ENCODE measurements around the gene NCR1. TPM values are rescaled to one million over a fixed set of nuclear protein-coding genes. Genes with fewer than 3 reads are reported as not detected.

The NCR1 gene
- total and polyA plus RNA-seq, 2 donors (not counting 1 experiment from before 2014, with no cell fraction given) = 2.4 TPM; not detected in 1

Small RNA genes within 50 kb of the gene (small RNA-seq; reads per million reads assigned to genes)
- gene AC011476.8 (ENCODE audit: insufficient read length, low read depth, low replicate concordance) (not detected), gene RNU6-222P (ENCODE audit: insufficient read length, low read depth, low replicate concordance) (2.7 reads per million, percentile 38 among the genes with 10 or more reads in this experiment)

Other genes starting within 250 kb of the NCR1 start
- gene LILRB4, start 243.2 kb upstream of the NCR1 start, total RNA-seq = 0.61 and 1.1 TPM in 2 replicates
- 1.2 and 2.8 TPM in 2 replicates for gene LILRB4, start 243.2 kb upstream of the NCR1 start, polyA plus RNA-seq
- gene KIR3DL3, start 181.7 kb upstream of the NCR1 start, total RNA-seq = not detected in 2 replicates
- not detected in 2 replicates for gene KIR3DL3, start 181.7 kb upstream of the NCR1 start, polyA plus RNA-seq
- not detected in 2 replicates for gene KIR2DL3, start 167.6 kb upstream of the NCR1 start, total RNA-seq
- 0.07 TPM in 1 of 2 replicates, not detected in the other for gene KIR2DL3, start 167.6 kb upstream of the NCR1 start, polyA plus RNA-seq
- gene KIR2DL1, start 136.4 kb upstream of the NCR1 start, total RNA-seq = not detected in 2 replicates
- 0.04 and 0.22 TPM in 2 replicates for gene KIR2DL1, start 136.4 kb upstream of the NCR1 start, polyA plus RNA-seq
- not detected in 2 replicates for gene KIR2DL4, start 102.5 kb upstream of the NCR1 start, total RNA-seq
- gene KIR2DL4, start 102.5 kb upstream of the NCR1 start, polyA plus RNA-seq = not detected in 2 replicates
- not detected in 2 replicates for gene KIR3DL1, start 89.7 kb upstream of the NCR1 start, total RNA-seq
- 0.06 TPM in 1 of 2 replicates, not detected in the other for gene KIR3DL1, start 89.7 kb upstream of the NCR1 start, polyA plus RNA-seq
- not detected in 2 replicates for gene KIR2DS4, start 73.5 kb upstream of the NCR1 start, total RNA-seq
- gene KIR2DS4, start 73.5 kb upstream of the NCR1 start, polyA plus RNA-seq = not detected in 2 replicates
- 0.17 TPM in 1 of 2 replicates, not detected in the other for gene KIR3DL2, start 55.7 kb upstream of the NCR1 start, total RNA-seq
- gene KIR3DL2, start 55.7 kb upstream of the NCR1 start, polyA plus RNA-seq = 0.10 and 0.30 TPM in 2 replicates
- 0.34 TPM in 1 of 2 replicates, not detected in the other for gene FCAR, start 31.9 kb upstream of the NCR1 start, total RNA-seq
- gene FCAR, start 31.9 kb upstream of the NCR1 start, polyA plus RNA-seq = 1.9 and 2.8 TPM in 2 replicates
- gene NLRP7, start 41.4 kb downstream of the NCR1 start, total RNA-seq = 0.07 TPM in 1 of 2 replicates, not detected in the other
- gene NLRP7, start 41.4 kb downstream of the NCR1 start, polyA plus RNA-seq = 0.07 and 0.13 TPM in 2 replicates
- 17.1 and 19.2 TPM in 2 replicates for gene NLRP2, start 60.2 kb downstream of the NCR1 start, total RNA-seq
- gene NLRP2, start 60.2 kb downstream of the NCR1 start, polyA plus RNA-seq = 1.9 and 13.8 TPM in 2 replicates
- 0.20 TPM in 1 of 2 replicates, not detected in the other for gene GP6, start 132.1 kb downstream of the NCR1 start, total RNA-seq
- 0.43 and 0.55 TPM in 2 replicates for gene GP6, start 132.1 kb downstream of the NCR1 start, polyA plus RNA-seq
- gene RDH13, start 157.0 kb downstream of the NCR1 start, total RNA-seq = 17.5 and 20.2 TPM in 2 replicates
- 13.4 and 20.4 TPM in 2 replicates for gene RDH13, start 157.0 kb downstream of the NCR1 start, polyA plus RNA-seq
- 1.0 and 1.3 TPM in 2 replicates for gene EPS8L1, start 169.7 kb downstream of the NCR1 start, total RNA-seq
- gene EPS8L1, start 169.7 kb downstream of the NCR1 start, polyA plus RNA-seq = 0.39 and 0.72 TPM in 2 replicates
- gene PPP1R12C, start 211.5 kb downstream of the NCR1 start, total RNA-seq = 174 and 179 TPM in 2 replicates
- 145 and 231 TPM in 2 replicates for gene PPP1R12C, start 211.5 kb downstream of the NCR1 start, polyA plus RNA-seq
- gene TNNT1, start 243.1 kb downstream of the NCR1 start, total RNA-seq = not detected in 2 replicates
- not detected in 2 replicates for gene TNNT1, start 243.1 kb downstream of the NCR1 start, polyA plus RNA-seq

Measured in B cell (primary cell).